Type B pancreatic cell (in vitro differentiated cells): ENCODE measurements around the gene UCHL1. TPM values are rescaled to one million over a fixed set of nuclear protein-coding genes. Genes with fewer than 3 reads are reported as not detected.

Experiments used
- DNase-seq: peaks from one replicate; pipeline ENCODE4 v3.0.0; 2021; ENCODE audit warnings: mixed read lengths; ENCODE audit not compliant: unreplicated experiment; ENCODE audit errors: extremely low spot score
- H3K27ac Mint-ChIP-seq: 2 replicates; pipeline ENCODE4 v1.8.0; 2021; ENCODE audit warnings: mild to moderate bottlenecking, mixed read lengths
- H3K27me3 Mint-ChIP-seq: 2 replicates; pipeline ENCODE4 v1.8.0; 2021; ENCODE audit warnings: mixed read lengths
- H3K36me3 Mint-ChIP-seq: 2 replicates; pipeline ENCODE4 v1.8.0; 2021; ENCODE audit warnings: mixed read lengths
- H3K4me1 Mint-ChIP-seq: one replicate; pipeline ENCODE4 v1.8.0; 2021; ENCODE audit warnings: mixed read lengths; ENCODE audit not compliant: unreplicated experiment
- H3K4me3 Mint-ChIP-seq: 2 replicates; pipeline ENCODE4 v1.8.0; 2021; ENCODE audit warnings: mild to moderate bottlenecking, mixed read lengths
- H3K9me3 Mint-ChIP-seq: 2 replicates; pipeline ENCODE4 v1.8.0; 2021; ENCODE audit warnings: mixed read lengths
- total RNA-seq: library from RNA; stranded (reverse); gene quantifications from 2 replicates; pipeline ENCODE4 v1.2.1, GENCODE V29; 2021; ENCODE audit warnings: low replicate concordance
- TF ChIP-seq, protein P1 (sequence below): fragments of 200-600 bp; sonication (generic); conservative IDR thresholded peaks from 2 replicates; pipeline ENCODE4 v1.5.0; 2021; ENCODE audit warnings: antibody characterized with exemption, mild to moderate bottlenecking

Gene UCHL1
- total RNA-seq, 1 donor from 2014 or later = 183 TPM

GRCh38 chr4:41281038-41281634 lies 24.4 kb downstream of the UCHL1 start:
- no peak for DNase-seq
- Mint-ChIP-seq H3K27ac (no peak overlapping the region), H3K27me3 (no peaks in the 10 kb centered on the region), H3K4me3 (no peak overlapping the region), H3K4me1 (peaks cover 15% of the 10 kb centered on the region), H3K36me3 (no peaks in the 10 kb centered on the region), H3K9me3 (peaks cover 6% of the 10 kb centered on the region)
- TF ChIP-seq, protein P1, sequence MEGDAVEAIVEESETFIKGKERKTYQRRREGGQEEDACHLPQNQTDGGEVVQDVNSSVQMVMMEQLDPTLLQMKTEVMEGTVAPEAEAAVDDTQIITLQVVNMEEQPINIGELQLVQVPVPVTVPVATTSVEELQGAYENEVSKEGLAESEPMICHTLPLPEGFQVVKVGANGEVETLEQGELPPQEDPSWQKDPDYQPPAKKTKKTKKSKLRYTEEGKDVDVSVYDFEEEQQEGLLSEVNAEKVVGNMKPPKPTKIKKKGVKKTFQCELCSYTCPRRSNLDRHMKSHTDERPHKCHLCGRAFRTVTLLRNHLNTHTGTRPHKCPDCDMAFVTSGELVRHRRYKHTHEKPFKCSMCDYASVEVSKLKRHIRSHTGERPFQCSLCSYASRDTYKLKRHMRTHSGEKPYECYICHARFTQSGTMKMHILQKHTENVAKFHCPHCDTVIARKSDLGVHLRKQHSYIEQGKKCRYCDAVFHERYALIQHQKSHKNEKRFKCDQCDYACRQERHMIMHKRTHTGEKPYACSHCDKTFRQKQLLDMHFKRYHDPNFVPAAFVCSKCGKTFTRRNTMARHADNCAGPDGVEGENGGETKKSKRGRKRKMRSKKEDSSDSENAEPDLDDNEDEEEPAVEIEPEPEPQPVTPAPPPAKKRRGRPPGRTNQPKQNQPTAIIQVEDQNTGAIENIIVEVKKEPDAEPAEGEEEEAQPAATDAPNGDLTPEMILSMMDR = peak; percentile 96

DNA sequence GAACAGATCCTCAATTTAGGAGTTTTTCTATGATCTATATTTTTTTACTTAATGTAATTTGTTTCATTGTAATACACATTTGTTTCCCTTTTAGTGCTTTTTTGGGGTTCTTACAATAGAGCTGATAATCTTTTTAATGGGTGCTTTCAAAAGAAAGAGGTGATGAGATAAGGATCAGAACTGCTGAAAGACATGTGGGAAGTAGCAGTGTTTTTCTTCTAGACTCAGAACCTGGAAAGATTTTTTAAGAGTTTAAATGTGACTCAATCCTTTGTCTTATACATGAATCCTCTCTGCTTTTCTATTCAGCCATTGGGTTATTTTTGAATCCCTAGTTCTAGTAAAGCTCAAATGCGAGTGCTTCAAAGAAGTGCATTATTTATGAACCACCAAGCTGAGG lies 25.6 kb downstream of the UCHL1 start:
- no peak for DNase-seq
- no peak overlapping the region for H3K4me3 Mint-ChIP-seq
- peaks cover 22% of the 10 kb centered on the region for H3K4me1 Mint-ChIP-seq
- no peaks in the 10 kb centered on the region for H3K27me3 Mint-ChIP-seq
- TF ChIP-seq, protein P1 = no peak
- H3K9me3 Mint-ChIP-seq = peaks cover 3% of the 10 kb centered on the region
- no peak overlapping the region for H3K27ac Mint-ChIP-seq
- no peaks in the 10 kb centered on the region for H3K36me3 Mint-ChIP-seq

DNA sequence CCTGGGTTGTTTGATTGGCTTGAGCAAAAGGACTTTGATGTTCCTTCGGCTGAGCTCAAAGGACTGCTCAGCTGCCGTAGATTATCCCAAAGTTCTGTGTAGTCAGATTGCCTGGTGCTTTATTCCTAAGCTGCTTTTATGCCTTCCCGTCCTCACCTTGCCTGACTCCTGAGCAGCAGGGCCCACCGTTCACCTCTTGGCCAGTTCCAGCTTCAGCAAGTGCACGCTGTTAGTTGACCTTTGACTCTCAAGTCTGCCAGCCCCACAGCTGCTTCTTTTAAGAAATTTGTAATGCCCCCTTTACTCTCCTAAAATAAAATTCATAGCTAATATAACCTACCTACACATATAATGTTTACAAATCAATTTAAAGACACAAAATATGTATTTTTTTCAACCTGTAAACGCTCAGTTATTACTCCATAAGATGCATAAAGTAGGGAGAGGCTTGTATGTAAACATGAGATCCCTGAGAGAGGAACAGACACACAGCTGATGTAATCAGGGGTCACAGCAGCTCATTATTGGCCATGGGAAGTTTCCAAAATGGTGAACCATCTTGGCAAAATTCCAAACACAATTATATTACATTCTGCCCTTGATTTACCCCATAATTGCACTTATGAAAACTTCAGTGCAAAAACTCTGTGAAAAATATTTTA lies 28.6 kb downstream of the UCHL1 start:
- Mint-ChIP-seq H3K4me1 (peaks cover 22% of the 10 kb centered on the region), H3K27me3 (no peaks in the 10 kb centered on the region), H3K9me3 (no peaks in the 10 kb centered on the region), H3K4me3 (no peak overlapping the region), H3K27ac (no peak overlapping the region), H3K36me3 (peaks cover 4% of the 10 kb centered on the region)
- TF ChIP-seq, protein P1 = no peak
- DNase-seq = no peak

DNA sequence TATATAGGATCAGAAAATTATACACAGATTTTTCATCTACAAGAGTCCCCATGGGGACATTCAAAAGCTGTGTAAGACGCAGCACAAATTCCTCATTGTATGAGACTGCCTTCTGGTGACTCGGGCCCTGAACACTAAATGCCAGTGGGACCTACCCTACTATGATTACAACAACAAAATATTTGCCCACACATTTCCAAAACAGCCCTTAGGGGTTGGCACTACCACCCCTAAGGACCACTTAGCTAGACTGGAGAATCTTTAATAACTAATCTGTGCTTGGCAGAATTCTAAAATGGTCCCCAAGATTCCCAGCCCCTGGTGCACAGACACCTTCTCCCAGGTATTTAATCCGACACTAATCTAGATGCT lies 29.1 kb downstream of the UCHL1 start:
- peaks cover 22% of the 10 kb centered on the region for H3K4me1 Mint-ChIP-seq
- H3K27me3 Mint-ChIP-seq = no peaks in the 10 kb centered on the region
- TF ChIP-seq, protein P1 = no peak
- no peak for DNase-seq
- H3K36me3 Mint-ChIP-seq = peaks cover 4% of the 10 kb centered on the region
- no peak overlapping the region for H3K4me3 Mint-ChIP-seq
- H3K27ac Mint-ChIP-seq = no peak overlapping the region
- H3K9me3 Mint-ChIP-seq = no peaks in the 10 kb centered on the region

- H3K36me3 Mint-ChIP-seq = peaks cover 4% of the 10 kb centered on the region
- no peak overlapping the region for H3K4me3 Mint-ChIP-seq
- TF ChIP-seq, protein P1 = no peak
- no peaks in the 10 kb centered on the region for H3K27me3 Mint-ChIP-seq
- no peak for DNase-seq
- H3K4me1 Mint-ChIP-seq = peaks cover 17% of the 10 kb centered on the region
- H3K27ac Mint-ChIP-seq = peak overlapping the region; percentile 26
- no peaks in the 10 kb centered on the region for H3K9me3 Mint-ChIP-seq
Measured at GRCh38 chr4:41287005-41287404, 30.3 kb downstream of the UCHL1 start.
